IMR-90 (cell line): ENCODE data around the gene RYR3. TPM values are rescaled to one million over a fixed set of nuclear protein-coding genes. Genes with fewer than 3 reads are reported as not detected.

ENCODE experiments used
- ATAC-seq: fragments of 200-7000 bp; cut with Tn5 transposase; 2 replicates; pipeline ENCODE4 v1.9.1; 2020; ENCODE audit warnings: low read depth, mild to moderate bottlenecking, moderate library complexity
- BruUV-seq: library from RNA; stranded (reverse); fragments of 400-500 nt; replicated peaks from 2 replicates; lab custom pipeline; 2021; lab: Mats Ljungman, UMichigan
- CTCF ChIA-PET: fragments of 300-600 bp; formaldehyde crosslinking; extraction: SDS; loops from one replicate; lab custom pipeline; 2021; ENCODE audit warnings: antibody characterized with exemption; lab: Yijun Ruan, JAX
- POLR2A ChIA-PET: fragments of 300-600 bp; sonication (Branson Sonifier 250); formaldehyde crosslinking; loops from one replicate; lab custom pipeline; 2022; ENCODE audit warnings: antibody characterized with exemption; ENCODE audit not compliant: unreplicated experiment; lab: Charles Lee
- DNase-seq: peaks from one replicate; pipeline ENCODE4 v3.0.0; 2013
- H2AFZ ChIP-seq: replicated peaks from 2 replicates; pipeline ENCODE3; 2013; ENCODE audit warnings: low read length, mild to moderate bottlenecking; ENCODE audit not compliant: poor library complexity
- H2AK5ac ChIP-seq: 2 replicates; pipeline ENCODE4 v1.6.1; 2013; ENCODE audit warnings: low read depth, low read length, inconsistent platforms
- H2AK9ac ChIP-seq: replicated peaks from 2 replicates; pipeline ENCODE3; 2013; ENCODE audit warnings: mild to moderate bottlenecking, low read depth, low read length, moderate library complexity; ENCODE audit not compliant: poor library complexity
- H2BK120ac ChIP-seq: 2 replicates; pipeline ENCODE4 v1.6.1; 2013; ENCODE audit warnings: low read depth, low read length, inconsistent platforms
- H2BK15ac ChIP-seq: 3 replicates; pipeline ENCODE4 v1.6.1; 2013; ENCODE audit warnings: low read depth, low read length, inconsistent platforms
- H2BK20ac ChIP-seq: 2 replicates; pipeline ENCODE4 v1.6.1; 2013; ENCODE audit warnings: low read depth, mild to moderate bottlenecking, inconsistent platforms, low read length, moderate library complexity
- H2BK5ac ChIP-seq: 2 replicates; pipeline ENCODE4 v1.6.1; 2013; ENCODE audit warnings: mild to moderate bottlenecking, low read depth, low read length, inconsistent platforms; ENCODE audit not compliant: poor library complexity, severe bottlenecking
- H3K14ac ChIP-seq: replicated peaks from 2 replicates; pipeline ENCODE4 v1.6.1; 2013; ENCODE audit warnings: low read depth, low read length, inconsistent platforms
- H3K18ac ChIP-seq: 2 replicates; pipeline ENCODE4 v1.6.1; 2013; ENCODE audit warnings: low read depth, low read length, control low read depth
- H3K23ac ChIP-seq: 2 replicates; pipeline ENCODE4 v1.6.1; 2013; ENCODE audit warnings: low read depth, low read length, inconsistent platforms
- H3K27ac ChIP-seq: 2 replicates; pipeline ENCODE4 v1.5.1; 2013; ENCODE audit warnings: mild to moderate bottlenecking, control low read depth, low read length; ENCODE audit not compliant: insufficient read depth
- H3K27me3 ChIP-seq: 2 replicates; pipeline ENCODE4 v1.6.1; 2013; ENCODE audit warnings: low read length; ENCODE audit not compliant: control insufficient read depth, insufficient read depth
- H3K36me3 ChIP-seq: 2 replicates; pipeline ENCODE4 v1.6.1; 2013; ENCODE audit warnings: low read length, mixed read lengths; ENCODE audit not compliant: control insufficient read depth, insufficient read depth
- H3K4ac ChIP-seq: 2 replicates; pipeline ENCODE4 v1.6.1; 2013; ENCODE audit warnings: low read depth, low read length, inconsistent platforms
- H3K4me1 ChIP-seq: 2 replicates; pipeline ENCODE4 v1.6.1; 2013; ENCODE audit warnings: low read length, mixed read lengths; ENCODE audit not compliant: control insufficient read depth, insufficient read depth
- H3K4me2 ChIP-seq: 2 replicates; pipeline ENCODE4 v1.6.1; 2013; ENCODE audit warnings: low read depth, mild to moderate bottlenecking, control low read depth, low read length, moderate library complexity
- H3K4me3 ChIP-seq: 2 replicates; pipeline ENCODE4 v1.5.1; 2013; ENCODE audit warnings: low read depth, mild to moderate bottlenecking, control low read depth, low read length, moderate library complexity; ENCODE audit not compliant: insufficient read depth
- H3K56ac ChIP-seq: 2 replicates; pipeline ENCODE4 v1.6.1; 2013; ENCODE audit warnings: low read length, inconsistent platforms; ENCODE audit not compliant: insufficient read depth; ENCODE audit errors: extremely low read depth
- H3K79me1 ChIP-seq, 2 experiments: 2 replicates each; pipeline ENCODE4 v1.6.1; 2013; ENCODE audit warnings: low read length in 2 of 2, inconsistent platforms in 1 of 2, low read depth in 1 of 2
- H3K9ac ChIP-seq: 2 replicates; pipeline ENCODE4 v1.6.1; 2013; ENCODE audit warnings: low read depth, low read length, control low read depth
- H3K9me1 ChIP-seq: 2 replicates; pipeline ENCODE4 v1.6.1; 2013; ENCODE audit warnings: low read length, inconsistent platforms; ENCODE audit not compliant: insufficient read depth
- H3K9me3 ChIP-seq: 2 replicates; pipeline ENCODE4 v1.6.1; 2013; ENCODE audit warnings: low read length; ENCODE audit not compliant: control insufficient read depth, insufficient read depth
- H4K20me1 ChIP-seq: 2 replicates; pipeline ENCODE4 v1.6.1; 2013; ENCODE audit warnings: low read length, inconsistent platforms; ENCODE audit not compliant: insufficient read depth
- H4K5ac ChIP-seq: 2 replicates; pipeline ENCODE4 v1.6.1; 2013; ENCODE audit warnings: mild to moderate bottlenecking, low read depth, low read length, control low read depth
- H4K8ac ChIP-seq, 2 experiments: 2 replicates each; pipeline ENCODE4 v1.6.1; 2013; ENCODE audit warnings: low read depth in 2 of 2, low read length in 2 of 2, control low read depth in 1 of 2, inconsistent platforms in 1 of 2
- H4K91ac ChIP-seq: 2 replicates; pipeline ENCODE4 v1.6.1; 2013; ENCODE audit warnings: low read depth, low read length, inconsistent platforms; ENCODE audit not compliant: insufficient read depth
- BHLHE40 ChIP-seq: fragments of 150-350 bp; IDR thresholded peaks from 2 replicates; pipeline ENCODE4 v1.6.1; 2016; ENCODE audit warnings: mild to moderate bottlenecking, low read depth, low read length
- CEBPB ChIP-seq: IDR thresholded peaks from 2 replicates; pipeline ENCODE4 v1.6.1; 2012; ENCODE audit warnings: low read depth, low read length, improper control_type of control experiment
- CHD1 ChIP-seq: IDR thresholded peaks from 2 replicates; pipeline ENCODE4 v1.6.1; 2012; ENCODE audit warnings: low read depth, low read length, improper control_type of control experiment
- FOS ChIP-seq: fragments of 150-350 bp; IDR thresholded peaks from 2 replicates; pipeline ENCODE4 v1.6.1; 2016; ENCODE audit warnings: low read depth, low read length
- MAFK ChIP-seq: IDR thresholded peaks from 2 replicates; pipeline ENCODE4 v1.6.1; 2012; ENCODE audit warnings: low read depth, low read length, improper control_type of control experiment
- MAZ ChIP-seq: IDR thresholded peaks from 2 replicates; pipeline ENCODE4 v1.6.1; 2012; ENCODE audit warnings: low read depth, mild to moderate bottlenecking, low read length, improper control_type of control experiment, moderate library complexity, borderline replicate concordance
- MXI1 ChIP-seq: IDR thresholded peaks from 2 replicates; pipeline ENCODE4 v1.6.1; 2012; ENCODE audit warnings: low read depth, mild to moderate bottlenecking, low read length, moderate library complexity, borderline replicate concordance
- NFE2L2 ChIP-seq: fragments of 150-350 bp; IDR thresholded peaks from 2 replicates; pipeline ENCODE4 v1.6.1; 2016; ENCODE audit warnings: low read depth, mild to moderate bottlenecking, low read length
- POLR2A ChIP-seq: IDR thresholded peaks from 2 replicates; pipeline ENCODE4 v1.6.1; 2012; ENCODE audit warnings: mild to moderate bottlenecking, low read depth, low read length
- RAD21 ChIP-seq: IDR thresholded peaks from 2 replicates; pipeline ENCODE4 v1.6.1; 2012; ENCODE audit warnings: low read length, improper control_type of control experiment
- RCOR1 ChIP-seq: IDR thresholded peaks from 2 replicates; pipeline ENCODE4 v1.6.1; 2012; ENCODE audit warnings: mild to moderate bottlenecking, low read length, improper control_type of control experiment; ENCODE audit not compliant: insufficient replicate concordance
- RFX5 ChIP-seq: IDR thresholded peaks from 2 replicates; pipeline ENCODE4 v1.8.0; 2012; ENCODE audit warnings: low read depth, mild to moderate bottlenecking, low read length, moderate library complexity
- SMC3 ChIP-seq: fragments of 150-350 bp; IDR thresholded peaks from 2 replicates; pipeline ENCODE4 v1.6.1; 2016; ENCODE audit warnings: low read depth, mild to moderate bottlenecking, antibody characterized with exemption, low read length, moderate library complexity
- WGBS, 2 experiments: methylation state at CpG; one replicate each; pipeline versions ENCODE4 v1.1.5 to v1.1.7; 2013; ENCODE audit warnings: missing lambda C conversion rate in 2 of 2; ENCODE audit not compliant: insufficient read length in 1 of 2; ENCODE audit errors: extremely low coverage in 2 of 2; 5-methylcytosine and 5-hydroxymethylcytosine counted together
- dilution Hi-C: fragments of 300-500 bp; cut with HindIII; formaldehyde crosslinking; loops from one replicate; pipeline ENCODE4 v1.14.3; 2018; ENCODE audit warnings: low sequenced_read_pairs; ENCODE audit not compliant: unreplicated experiment
- in situ Hi-C: fragments of 300-500 bp; cut with MboI; formaldehyde crosslinking; loops from 3 replicates; pipeline ENCODE4 v1.14.3; 2019; ENCODE audit warnings: low sequenced_read_pairs, inconsistent platforms, mixed read lengths
- intact Hi-C: fragments of 100-400 bp; cut with micrococcal nuclease; formaldehyde crosslinking; loops from 2 replicates; pipeline ENCODE4 v1.10.0; 2022
- polyA plus RNA-seq, 3 experiments: library from polyadenylated mRNA; depleted of rRNA; stranded (reverse); fragments of >200 nt; gene quantifications; 2 replicates each; pipeline ENCODE4 v1.2.3, GENCODE V29; 2012; ENCODE audit warnings: low replicate concordance in 1 of 3
- total RNA-seq: library from RNA; depleted of rRNA; stranded (reverse); fragments of >200 nt; gene quantifications from 2 replicates; pipeline ENCODE4 v1.2.3, GENCODE V29; 2012
- TF ChIP-seq, protein P1 (sequence below): conservative IDR thresholded peaks from 2 replicates; pipeline ENCODE4 v1.5.1; 2012; ENCODE audit warnings: mild to moderate bottlenecking, low read depth, low read length, improper control_type of control experiment
- TF ChIP-seq, protein P2 (sequence below): fragments of 150-350 bp; IDR thresholded peaks from 2 replicates; pipeline ENCODE4 v1.6.1; 2016; ENCODE audit warnings: low read depth, mild to moderate bottlenecking, low read length, moderate library complexity, borderline replicate concordance
- TF ChIP-seq, protein P3 (sequence below): fragments of 150-350 bp; IDR thresholded peaks from 2 replicates; pipeline ENCODE4 v1.6.1; 2017; ENCODE audit warnings: mild to moderate bottlenecking, antibody characterized with exemption, low read length, low read depth

The RYR3 gene
- total and polyA plus RNA-seq, 2 of the 4 experiments (the other 2 are of a cell fraction) = 0.18 TPM; not detected in 1

DNA sequence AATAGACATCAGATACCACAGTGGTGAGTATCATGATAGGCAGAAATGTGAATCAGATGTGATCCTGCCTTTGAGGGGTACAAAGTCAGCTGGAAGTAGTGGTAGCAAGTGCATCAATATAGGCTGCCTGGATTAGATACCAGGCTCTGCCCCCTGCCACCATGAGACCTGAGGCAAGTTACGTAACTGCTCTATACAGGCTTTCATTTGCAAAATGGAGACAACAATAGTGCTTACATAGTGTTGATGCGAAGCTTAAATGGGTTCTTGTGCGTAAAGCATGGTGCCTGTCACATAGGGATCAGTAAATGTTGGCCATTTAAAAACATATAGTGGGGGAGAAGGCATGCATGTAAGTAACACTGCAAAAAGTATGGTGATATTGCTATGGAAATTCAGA, 158.0 kb downstream of the RYR3 start:
- Histone ChIP-seq H3K27me3 (no peaks in the 10 kb centered on the region; the same call in 1 of the 2 replicates), H4K5ac (no peak overlapping the region), H3K9me3 (no peaks in the 10 kb centered on the region), H3K4me2 (no peak overlapping the region), H2BK5ac (no peak overlapping the region), H3K4ac (no peak overlapping the region), H3K79me1 (no peaks in the 10 kb centered on the region), H3K9me1 (no peaks in the 10 kb centered on the region), H3K9ac (no peak overlapping the region), H2AK9ac (no peak overlapping the region), H3K4me3 (no peak overlapping the region), H4K91ac (no peak overlapping the region), H4K20me1 (no peaks in the 10 kb centered on the region), H3K18ac (no peak overlapping the region), H2AK5ac (no peak overlapping the region), H3K36me3 (no peaks in the 10 kb centered on the region), H3K23ac (no peak overlapping the region), H3K4me1 (no peaks in the 10 kb centered on the region), H4K8ac (no peak overlapping the region), H2BK120ac (no peak overlapping the region), H2AFZ (no peak overlapping the region), H3K27ac (no peak overlapping the region), H3K14ac (no peak overlapping the region), H2BK15ac (no peak overlapping the region), H3K56ac (no peak overlapping the region), H2BK20ac (no peak overlapping the region)
- intact Hi-C loops = no loop called here
- DNase-seq = no peak
- in situ Hi-C loops = no loop called here
- no TSS peak for BruUV-seq
- WGBS, 2 experiments = 38% methylated on average over 3 of the region's 3 CpGs; no CpG with 5 or more reads in 1 of the 2 experiments
- ChIA-PET POLR2A (no interaction called here), CTCF (no interaction called here)
- dilution Hi-C loops = no loop called here
- ATAC-seq = no peak
- TF ChIP-seq RAD21 (no peak), FOS (no peak), CHD1 (no peak), MAFK (no peak), MAZ (no peak), MXI1 (no peak), RFX5 (no peak), RCOR1 (no peak), NFE2L2 (no peak), SMC3 (no peak), POLR2A (no peak), CEBPB (no peak), BHLHE40 (no peak)
- TF ChIP-seq, protein P1, sequence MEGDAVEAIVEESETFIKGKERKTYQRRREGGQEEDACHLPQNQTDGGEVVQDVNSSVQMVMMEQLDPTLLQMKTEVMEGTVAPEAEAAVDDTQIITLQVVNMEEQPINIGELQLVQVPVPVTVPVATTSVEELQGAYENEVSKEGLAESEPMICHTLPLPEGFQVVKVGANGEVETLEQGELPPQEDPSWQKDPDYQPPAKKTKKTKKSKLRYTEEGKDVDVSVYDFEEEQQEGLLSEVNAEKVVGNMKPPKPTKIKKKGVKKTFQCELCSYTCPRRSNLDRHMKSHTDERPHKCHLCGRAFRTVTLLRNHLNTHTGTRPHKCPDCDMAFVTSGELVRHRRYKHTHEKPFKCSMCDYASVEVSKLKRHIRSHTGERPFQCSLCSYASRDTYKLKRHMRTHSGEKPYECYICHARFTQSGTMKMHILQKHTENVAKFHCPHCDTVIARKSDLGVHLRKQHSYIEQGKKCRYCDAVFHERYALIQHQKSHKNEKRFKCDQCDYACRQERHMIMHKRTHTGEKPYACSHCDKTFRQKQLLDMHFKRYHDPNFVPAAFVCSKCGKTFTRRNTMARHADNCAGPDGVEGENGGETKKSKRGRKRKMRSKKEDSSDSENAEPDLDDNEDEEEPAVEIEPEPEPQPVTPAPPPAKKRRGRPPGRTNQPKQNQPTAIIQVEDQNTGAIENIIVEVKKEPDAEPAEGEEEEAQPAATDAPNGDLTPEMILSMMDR = no peak
- TF ChIP-seq, protein P2, sequence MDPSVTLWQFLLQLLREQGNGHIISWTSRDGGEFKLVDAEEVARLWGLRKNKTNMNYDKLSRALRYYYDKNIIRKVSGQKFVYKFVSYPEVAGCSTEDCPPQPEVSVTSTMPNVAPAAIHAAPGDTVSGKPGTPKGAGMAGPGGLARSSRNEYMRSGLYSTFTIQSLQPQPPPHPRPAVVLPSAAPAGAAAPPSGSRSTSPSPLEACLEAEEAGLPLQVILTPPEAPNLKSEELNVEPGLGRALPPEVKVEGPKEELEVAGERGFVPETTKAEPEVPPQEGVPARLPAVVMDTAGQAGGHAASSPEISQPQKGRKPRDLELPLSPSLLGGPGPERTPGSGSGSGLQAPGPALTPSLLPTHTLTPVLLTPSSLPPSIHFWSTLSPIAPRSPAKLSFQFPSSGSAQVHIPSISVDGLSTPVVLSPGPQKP = no peak
- TF ChIP-seq, protein P3, sequence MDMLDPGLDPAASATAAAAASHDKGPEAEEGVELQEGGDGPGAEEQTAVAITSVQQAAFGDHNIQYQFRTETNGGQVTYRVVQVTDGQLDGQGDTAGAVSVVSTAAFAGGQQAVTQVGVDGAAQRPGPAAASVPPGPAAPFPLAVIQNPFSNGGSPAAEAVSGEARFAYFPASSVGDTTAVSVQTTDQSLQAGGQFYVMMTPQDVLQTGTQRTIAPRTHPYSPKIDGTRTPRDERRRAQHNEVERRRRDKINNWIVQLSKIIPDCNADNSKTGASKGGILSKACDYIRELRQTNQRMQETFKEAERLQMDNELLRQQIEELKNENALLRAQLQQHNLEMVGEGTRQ = no peak
